Anterior cingulate cortex (tissue), 58 donors: Measurements from ENCODE around the gene ZNF362.
"Not testable (repeated sequence)": the region's sequence is repeated elsewhere in the genome, so short reads cannot be mapped to it uniquely, and the experiment has no call there.

Experiments used
- DNase-seq, 58 donors: peaks; one replicate each; lab custom pipeline; 2025; lab: John Stamatoyannopoulos, UW

Gene ZNF362

GRCh38 chr1:33281554-33282303, 25.4 kb downstream of the ZNF362 start:
- no peak for DNase-seq

- no peak for DNase-seq
Measured at GRCh38 chr1:33282791-33283190, 26.5 kb downstream of the ZNF362 start.

- no peak for DNase-seq
Measured at GRCh38 chr1:33284049-33284448, 27.8 kb downstream of the ZNF362 start.

GRCh38 chr1:33286451-33287185, 30.3 kb downstream of the ZNF362 start:
- peak in 1 of 58 donors; percentile 1 for DNase-seq

GRCh38 chr1:33287317-33287716, 31.0 kb downstream of the ZNF362 start:
- DNase-seq, result no peak

GRCh38 chr1:33288976-33289857, 32.9 kb downstream of the ZNF362 start:
- no peak for DNase-seq

- no peak for DNase-seq
Measured at GRCh38 chr1:33289858-33290154, 33.5 kb downstream of the ZNF362 start.

GRCh38 chr1:33290615-33291014, 34.3 kb downstream of the ZNF362 start:
- DNase-seq, result not testable (repeated sequence)

GRCh38 chr1:33292726-33293340, 36.5 kb downstream of the ZNF362 start:
- no peak for DNase-seq

GRCh38 chr1:33294071-33295010, 38.0 kb downstream of the ZNF362 start:
- DNase-seq, result no peak

GRCh38 chr1:33295023-33295422, 38.7 kb downstream of the ZNF362 start:
- no peak for DNase-seq

GRCh38 chr1:33295450-33296081, 39.3 kb downstream of the ZNF362 start:
- DNase-seq, result peak in 56 of 58 donors; percentile 25 to 92 (median 70)

GRCh38 chr1:33296082-33296458, 39.8 kb downstream of the ZNF362 start:
- DNase-seq, result no peak

- DNase-seq, result no peak
Measured at GRCh38 chr1:33296824-33297223, 40.5 kb downstream of the ZNF362 start.

GRCh38 chr1:33297911-33298622, 41.8 kb downstream of the ZNF362 start:
- no peak for DNase-seq

- DNase-seq, result peak in 34 of 58 donors; percentile 8 to 57 (median 20)
Measured at GRCh38 chr1:33298623-33299277, 42.5 kb downstream of the ZNF362 start.

GRCh38 chr1:33299461-33300155, 43.3 kb downstream of the ZNF362 start:
- DNase-seq, result no peak
